Measurements from ENCODE around the gene HMOX2.

Gene HMOX2

GRCh38 chr16:4465977-4466779 lies 10.0 kb upstream of the HMOX2 start:
- DNase-seq = no peak

DNA sequence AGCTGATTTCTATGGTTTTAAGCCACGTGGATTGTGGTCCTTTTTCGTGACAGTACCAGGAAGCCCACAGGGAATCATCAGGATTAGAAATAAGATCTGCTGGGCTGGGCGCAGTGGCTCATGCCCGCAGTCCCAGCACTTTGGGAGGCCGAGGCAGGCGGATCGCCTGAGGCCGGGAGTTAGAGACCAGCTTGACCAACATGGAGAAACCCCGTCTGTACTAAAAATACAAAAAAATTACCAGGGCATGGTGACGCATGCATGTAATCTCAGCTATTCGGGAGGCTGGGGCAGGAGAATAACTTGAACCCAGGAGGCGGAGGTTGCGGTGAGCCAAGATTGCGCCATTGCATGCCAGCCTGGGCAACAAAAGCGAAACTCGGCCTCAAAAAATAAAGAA lies 8.3 kb upstream of the HMOX2 start:
- DNase-seq = no peak

- DNase-seq = no peak
Observed at GRCh38 chr16:4468972-4469371, 7.2 kb upstream of the HMOX2 start.

DNA sequence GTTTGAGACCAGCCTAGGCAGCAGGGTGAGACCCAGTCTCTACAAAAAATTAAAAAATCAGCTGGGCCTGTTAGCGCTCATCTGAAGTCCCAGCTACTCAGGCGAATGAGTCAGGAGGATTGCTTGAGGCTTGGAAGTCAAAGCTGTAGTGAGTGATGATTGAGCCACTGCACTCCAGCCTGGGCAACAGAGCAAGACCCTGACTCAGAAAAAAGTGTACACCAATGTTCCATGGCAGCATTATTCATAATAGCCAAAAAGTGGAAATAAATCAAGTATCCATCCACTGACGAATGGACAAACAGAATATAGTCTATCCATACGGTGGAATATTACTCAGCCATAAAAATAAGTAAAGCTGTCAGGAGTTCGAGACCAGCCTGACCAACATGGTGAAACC lies 4.3 kb upstream of the HMOX2 start:
- DNase-seq = no peak

GRCh38 chr16:4472880-4473279 lies 3.3 kb upstream of the HMOX2 start:
- no peak for DNase-seq

DNA sequence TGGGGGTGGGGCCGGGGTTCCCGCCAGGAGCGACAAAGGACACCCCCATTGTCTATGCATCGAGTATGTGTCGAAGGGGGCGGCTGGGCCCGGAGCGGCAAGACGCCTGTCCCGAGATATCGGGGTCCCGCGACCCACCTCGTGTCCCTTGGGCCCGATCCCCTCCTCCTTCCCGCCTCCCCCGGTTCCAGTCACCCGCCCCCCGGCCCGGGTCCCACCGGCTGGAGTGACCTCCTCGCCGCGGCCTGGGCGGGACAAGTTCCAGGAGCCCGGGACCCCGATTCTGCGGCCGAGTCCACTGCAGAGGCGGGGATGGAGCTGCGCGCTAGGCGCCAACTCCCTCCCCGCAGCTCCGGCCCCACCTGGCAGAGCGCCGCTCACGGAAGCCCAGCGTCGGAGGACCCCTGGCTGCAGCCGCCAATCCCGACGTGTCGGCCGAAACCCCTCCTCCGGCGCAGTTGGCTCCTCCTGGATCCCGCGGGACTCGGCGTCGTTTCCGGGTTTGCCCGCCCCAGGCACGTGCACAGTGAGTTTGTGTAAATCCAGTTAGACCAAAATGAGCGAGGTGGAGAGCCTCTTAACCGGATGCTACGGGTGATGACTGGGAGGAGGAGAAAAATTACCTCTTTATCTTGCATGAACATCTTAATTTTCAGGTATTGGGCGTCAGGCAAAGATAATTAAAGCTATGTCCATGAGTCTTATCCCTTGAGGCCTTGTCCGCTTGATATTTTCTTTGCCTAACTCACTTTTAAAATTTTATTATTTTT lies 1.8 kb upstream of the HMOX2 start, which contains the start of gene NMRAL1:
NMRAL1 (minus strand) TSS at position 434 of the 770 bp plus-strand sequence. CDS start 493 bp downstream, outside the sequence.
- peak; percentile 95 for DNase-seq

GRCh38 chr16:4477966-4478365 lies 1.8 kb downstream of the HMOX2 start:
- DNase-seq = no peak

- peak; percentile 8 for DNase-seq
Observed at GRCh38 chr16:4481526-4481925, 5.3 kb downstream of the HMOX2 start.

DNA sequence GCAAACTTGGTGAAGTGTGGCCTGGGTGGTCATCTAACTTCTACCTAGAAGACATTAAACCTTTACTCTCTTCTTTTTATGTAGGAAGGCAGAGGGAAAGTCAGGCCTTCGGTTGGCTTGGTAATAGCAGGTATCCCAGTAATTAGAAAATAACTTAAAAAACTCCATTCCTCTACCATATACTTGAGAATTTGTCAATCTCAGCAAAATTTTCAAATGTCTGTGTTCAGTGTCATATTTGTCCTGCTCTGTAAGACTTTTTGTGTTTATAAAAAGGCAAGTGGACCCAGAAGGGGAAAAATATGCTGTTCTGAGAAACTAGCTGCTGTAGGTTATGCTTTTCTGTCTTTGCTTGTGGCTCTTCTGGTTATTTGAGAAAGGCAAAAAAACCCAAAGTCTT lies 5.8 kb downstream of the HMOX2 start:
- no peak for DNase-seq

- DNase-seq = no peak
Observed at GRCh38 chr16:4486126-4486893, 10.1 kb downstream of the HMOX2 start.

DNA sequence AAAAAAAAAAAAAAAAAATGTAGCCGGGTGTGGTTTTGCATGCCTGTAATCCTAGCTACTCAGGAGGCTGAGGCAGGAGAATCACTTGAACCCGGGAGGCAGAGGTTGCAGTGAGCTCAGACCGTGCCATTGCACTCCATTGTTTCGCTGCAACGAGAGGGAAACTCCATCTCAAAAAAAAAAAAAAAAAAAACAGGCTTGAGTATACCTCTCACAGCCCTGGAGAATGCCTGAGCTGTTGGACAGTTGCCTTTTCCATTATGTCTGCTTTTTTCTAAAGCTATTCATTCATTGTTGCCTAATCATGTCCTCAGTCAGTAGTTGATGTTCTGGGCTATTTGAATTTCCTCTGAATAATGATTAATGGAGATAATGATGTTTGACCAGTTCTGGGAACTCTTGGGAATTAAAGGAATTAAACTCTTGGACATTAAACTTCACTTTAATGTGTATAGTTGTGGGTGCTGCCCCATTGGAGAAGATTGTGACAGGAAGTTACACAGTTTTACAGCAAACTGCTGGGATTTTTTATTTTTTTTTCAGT lies 11.8 kb downstream of the HMOX2 start:
- DNase-seq = no peak

- no peak for DNase-seq
Observed at GRCh38 chr16:4488499-4488967, 12.3 kb downstream of the HMOX2 start.

DNA sequence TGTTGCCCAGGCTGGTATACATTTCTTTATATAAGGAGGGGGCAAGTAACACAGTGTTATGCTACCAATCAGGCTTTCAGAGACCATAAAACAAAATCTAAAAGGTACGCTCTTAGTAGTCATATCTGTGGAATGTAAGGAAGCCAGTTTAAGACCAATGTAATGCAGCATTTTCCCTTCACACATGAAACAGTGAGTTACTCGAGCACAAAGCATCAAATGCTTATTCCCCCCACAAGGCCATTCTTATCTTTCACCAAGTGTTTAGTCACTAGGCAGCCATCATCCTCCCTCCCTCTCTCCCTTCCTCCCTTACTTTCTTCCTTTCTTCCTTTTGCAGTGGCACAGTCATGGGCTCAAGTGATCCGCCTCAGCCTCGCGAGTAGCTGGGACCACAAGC lies 12.8 kb downstream of the HMOX2 start:
- no peak for DNase-seq

GRCh38 chr16:4491898-4492297 lies 15.7 kb downstream of the HMOX2 start:
- DNase-seq = no peak

GRCh38 chr16:4494746-4495490 lies 18.7 kb downstream of the HMOX2 start:
- DNase-seq = no peak

DNA sequence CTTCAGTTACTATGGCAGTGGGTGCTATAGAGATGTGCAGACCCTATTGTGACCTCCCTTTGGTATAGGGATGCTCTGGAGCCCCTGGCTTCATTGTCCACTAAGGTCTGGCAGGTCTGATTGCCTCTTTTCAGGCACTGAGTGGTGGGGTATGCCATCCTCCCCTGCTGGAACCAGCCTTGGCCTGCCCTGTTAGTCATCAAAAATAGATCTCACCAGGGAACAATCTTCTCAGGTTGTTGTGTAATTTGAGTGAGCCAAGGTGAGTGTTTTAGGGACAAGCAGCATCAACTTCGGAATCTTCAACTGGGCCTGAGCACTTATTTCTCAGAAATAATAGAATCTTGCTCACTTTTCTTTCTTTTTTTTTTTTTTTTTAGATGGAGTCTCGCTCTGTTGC lies 19.6 kb downstream of the HMOX2 start:
- no peak for DNase-seq

DNA sequence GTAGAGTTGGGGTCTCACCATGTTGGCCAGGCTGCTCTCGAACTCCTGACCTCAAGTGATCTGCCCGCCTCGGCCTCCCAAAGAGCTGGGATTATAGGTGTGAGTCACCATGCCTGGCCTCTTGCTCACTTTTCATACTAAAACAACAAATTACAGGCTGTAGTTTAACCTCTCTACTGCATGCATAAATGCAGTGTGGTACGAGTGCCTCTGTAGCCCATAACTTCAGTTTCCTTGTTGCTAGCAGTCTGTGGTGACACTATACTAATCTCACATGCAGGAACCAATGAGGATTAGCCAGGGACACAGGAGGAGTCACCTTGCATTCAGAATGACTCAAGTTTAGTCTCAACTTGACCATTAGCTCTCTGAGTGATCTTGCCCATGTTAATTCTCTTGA lies 20.1 kb downstream of the HMOX2 start:
- DNase-seq = no peak

GRCh38 chr16:4498546-4499195 lies 22.5 kb downstream of the HMOX2 start:
- DNase-seq = no peak

DNA sequence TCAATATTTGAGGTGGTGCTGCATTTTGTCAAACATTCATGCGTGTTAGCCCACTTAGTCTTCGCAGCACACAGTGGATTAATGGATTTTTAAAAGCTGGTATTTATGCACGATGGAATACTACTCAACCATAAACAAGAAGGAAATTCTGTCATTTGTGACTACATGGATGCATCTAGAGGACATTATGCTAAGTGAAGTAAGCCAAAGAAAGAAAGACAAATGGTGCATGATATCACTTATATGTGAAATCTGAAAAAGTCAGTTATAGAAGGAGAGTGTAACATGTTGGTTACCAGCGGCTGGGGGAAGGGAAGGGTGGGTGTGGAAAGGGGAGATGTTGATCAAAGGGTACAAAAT lies 23.0 kb downstream of the HMOX2 start:
- no peak for DNase-seq

GRCh38 chr16:4500272-4500671 lies 24.1 kb downstream of the HMOX2 start:
- no peak for DNase-seq

- DNase-seq = no peak
Observed at GRCh38 chr16:4501071-4501478, 24.9 kb downstream of the HMOX2 start.

All from DMS79 (cell line).